ENCODE measurements around the gene FAM171A1.
"Not testable (repeated sequence)": the region's sequence is repeated elsewhere in the genome, so short reads cannot be mapped to it uniquely, and the experiment has no call there.

FAM171A1 gene

GRCh38 chr10:15279236-15279635 lies 91.9 kb downstream of the FAM171A1 start:
- no peak for DNase-seq

GRCh38 chr10:15278786-15279185 lies 92.3 kb downstream of the FAM171A1 start:
- no peak for DNase-seq

- not testable (repeated sequence) for DNase-seq
Observed at GRCh38 chr10:15276039-15276438, 95.0 kb downstream of the FAM171A1 start.

GRCh38 chr10:15269838-15270237 lies 101.3 kb downstream of the FAM171A1 start:
- DNase-seq: not testable (repeated sequence)

- no peak for DNase-seq
Observed at GRCh38 chr10:15267496-15267895, 103.6 kb downstream of the FAM171A1 start.

GRCh38 chr10:15266117-15266516 lies 105.0 kb downstream of the FAM171A1 start:
- DNase-seq: no peak

- no peak for DNase-seq
Observed at GRCh38 chr10:15265558-15265957, 105.5 kb downstream of the FAM171A1 start.

- DNase-seq: no peak
Observed at GRCh38 chr10:15265056-15265455, 106.0 kb downstream of the FAM171A1 start.

- DNase-seq: no peak
Observed at GRCh38 chr10:15263657-15264323, 107.3 kb downstream of the FAM171A1 start.

GRCh38 chr10:15262036-15262713 lies 108.9 kb downstream of the FAM171A1 start:
- no peak for DNase-seq

GRCh38 chr10:15259136-15259535 lies 112.0 kb downstream of the FAM171A1 start:
- no peak for DNase-seq

- DNase-seq: no peak
Observed at GRCh38 chr10:15258255-15258654, 112.8 kb downstream of the FAM171A1 start.

- no peak for DNase-seq
Observed at GRCh38 chr10:15255961-15256360, 115.1 kb downstream of the FAM171A1 start.

- peak; percentile 83 for DNase-seq
Observed at GRCh38 chr10:15254808-15255648, 116.1 kb downstream of the FAM171A1 start.

GRCh38 chr10:15253951-15254807 lies 116.9 kb downstream of the FAM171A1 start:
- DNase-seq: no peak

GRCh38 chr10:15252396-15252795 lies 118.7 kb downstream of the FAM171A1 start:
- no peak for DNase-seq

GRCh38 chr10:15251791-15252380 lies 119.2 kb downstream of the FAM171A1 start:
- DNase-seq: no peak

- peak; percentile 48 for DNase-seq
Observed at GRCh38 chr10:15245530-15245929, 125.6 kb downstream of the FAM171A1 start.

GRCh38 chr10:15244635-15245197 lies 126.4 kb downstream of the FAM171A1 start:
- DNase-seq: peak; percentile 91

GRCh38 chr10:15242261-15242840 lies 128.7 kb downstream of the FAM171A1 start:
- DNase-seq: no peak

GRCh38 chr10:15241306-15241705 lies 129.8 kb downstream of the FAM171A1 start:
- DNase-seq: no peak
